Stimulated activated CD4-positive, alpha-beta T cell treated with anti-CD3 and anti-CD28 coated beads, Interleukin-1b, Interleukin-23, amount 100 ng/mL, for 1 hour (primary cell): ENCODE results near the gene SLC2A9.

Experiments used
- DNase-seq, 2 donors: peaks; one replicate each; pipeline ENCODE4 v3.0.0-alpha.2; 2020; ENCODE audit warnings: low read depth in 2 of 2

The SLC2A9 gene

DNA sequence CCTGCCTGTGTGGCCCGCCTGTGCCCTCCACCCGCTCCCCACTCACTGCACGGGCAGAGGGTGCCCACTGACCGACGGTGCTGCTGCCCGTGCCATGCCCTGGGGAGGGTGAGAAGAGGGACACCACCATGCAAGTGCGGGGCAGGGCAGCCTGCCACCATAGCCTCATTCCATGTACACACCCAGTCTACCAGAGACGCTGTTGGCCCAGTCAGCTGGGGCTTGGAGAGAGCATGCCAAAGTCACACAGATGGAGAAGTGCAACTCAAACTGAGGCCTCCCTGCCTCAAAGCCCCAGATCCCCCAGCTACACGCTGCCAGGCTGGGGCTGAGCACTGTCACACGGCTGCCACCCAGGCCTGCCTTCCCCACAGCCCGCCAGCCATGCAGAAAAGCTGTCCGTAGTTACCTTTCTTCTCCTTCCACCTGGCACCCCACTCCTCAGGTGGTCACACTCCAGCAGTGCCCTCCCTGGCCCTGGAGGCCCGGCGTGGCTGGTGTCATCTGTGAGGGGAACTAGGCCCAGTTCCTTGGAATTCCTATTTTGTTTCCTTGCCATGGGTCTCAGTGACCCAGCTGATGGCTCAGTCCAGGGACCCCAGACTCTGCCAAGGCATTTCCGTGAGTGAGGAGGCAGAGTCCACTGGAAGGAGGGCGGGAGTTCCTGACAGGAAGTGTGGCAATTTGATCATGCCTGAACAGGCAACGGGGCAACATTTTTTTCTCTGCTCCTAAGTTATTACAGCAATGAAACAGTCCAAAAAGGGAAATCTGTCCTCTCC, at the start of gene SLC2A9:
TSS of gene SLC2A9 (minus strand) at position 627 of the 782 bp plus-strand sequence. CDS start at position 559, 68 bp downstream.
- no peak for DNase-seq

DNA sequence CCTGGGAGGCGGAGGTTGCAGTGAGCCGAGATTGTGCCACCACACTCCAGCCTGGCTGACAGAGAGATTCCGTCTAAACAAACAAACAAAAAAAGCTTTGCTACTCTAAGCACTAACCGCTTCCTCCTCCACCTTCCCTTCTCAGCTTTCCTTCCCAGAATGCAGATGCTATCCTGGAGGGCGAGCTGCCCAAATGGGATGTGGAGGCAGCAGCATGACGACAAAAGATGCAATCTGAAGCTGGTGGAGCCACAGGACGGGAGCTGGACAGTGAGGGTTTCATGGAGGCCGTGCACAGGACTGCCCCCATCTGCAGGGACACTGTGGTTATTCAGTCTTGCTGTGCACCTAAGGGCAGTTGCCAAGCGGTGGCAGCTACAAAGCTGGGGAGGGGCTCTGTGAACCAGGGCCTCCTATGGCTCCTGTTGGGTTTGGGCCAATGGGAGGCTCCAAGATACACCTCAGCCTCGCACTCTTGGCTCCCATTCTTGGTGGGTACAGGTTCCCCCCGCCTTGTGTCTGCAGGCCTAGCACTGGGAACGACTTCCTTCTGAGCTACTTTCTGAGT, 47.9 kb upstream of the SLC2A9 start:
- DNase-seq, result no peak

DNA sequence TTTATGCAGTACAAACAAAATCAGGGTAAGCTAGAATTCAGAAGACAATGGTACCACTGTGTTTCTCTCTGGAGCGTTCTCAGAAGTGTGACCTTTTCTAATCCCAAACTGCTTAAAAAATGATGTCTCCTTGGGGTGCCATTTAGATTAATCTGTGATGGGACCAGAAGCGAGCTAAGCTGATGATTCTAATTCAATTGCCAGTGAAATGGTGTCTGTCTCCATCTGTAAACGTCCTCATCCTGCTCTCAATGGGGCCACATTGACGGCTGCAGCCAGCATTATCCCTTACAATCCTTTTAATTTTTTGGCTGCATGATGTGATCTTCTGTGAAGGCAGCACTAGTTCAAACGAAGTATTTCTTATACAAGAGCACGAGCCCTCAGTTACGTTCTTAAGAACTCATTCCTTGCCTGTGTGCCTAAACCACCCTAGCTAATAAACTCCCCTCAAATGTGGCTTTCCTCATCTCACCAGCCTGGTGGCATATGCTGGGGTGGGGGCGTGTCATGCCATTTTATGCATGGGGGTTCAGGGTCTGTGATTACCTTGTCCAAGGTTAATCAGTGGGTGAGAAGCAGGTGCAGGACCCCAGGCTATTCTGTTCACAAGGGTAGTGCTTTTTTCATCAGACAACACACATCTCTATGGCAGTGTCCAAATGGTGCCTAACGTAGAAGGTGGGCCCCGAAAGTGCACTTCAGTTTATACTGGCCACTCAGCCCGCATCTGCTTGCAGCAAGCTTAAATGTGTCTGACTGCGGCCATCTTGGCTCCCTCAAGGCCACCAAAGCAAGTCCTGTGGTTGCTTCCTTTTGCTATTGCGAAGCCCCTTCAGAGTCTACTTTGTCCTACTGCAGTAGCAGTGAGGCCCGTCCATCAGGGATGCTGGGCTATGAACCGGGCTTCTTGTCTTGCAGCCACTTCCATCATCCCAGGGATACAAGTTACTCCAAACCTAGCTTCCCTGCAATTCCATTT, 45.7 kb upstream of the SLC2A9 start:
- no peak for DNase-seq

DNA sequence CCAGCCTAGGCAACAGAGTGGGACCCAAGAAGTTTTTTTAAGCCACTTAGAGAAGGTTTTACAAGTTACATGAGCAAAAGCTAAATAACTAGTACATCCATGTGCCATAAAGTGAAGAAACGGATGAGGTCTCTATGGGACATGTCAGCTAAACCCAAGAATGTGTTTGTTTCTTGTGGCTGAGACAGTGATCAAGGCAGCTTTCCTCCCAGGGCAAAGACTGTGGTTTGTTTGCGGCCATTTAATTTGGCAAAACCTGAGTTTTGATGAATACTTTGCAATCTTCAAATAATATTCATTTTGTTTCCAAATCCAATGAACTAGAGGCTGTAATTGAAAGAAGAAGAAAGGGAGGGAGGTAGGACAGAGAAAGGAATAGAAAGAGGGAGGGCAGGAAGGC, 44.9 kb upstream of the SLC2A9 start:
- DNase-seq, result no peak

DNA sequence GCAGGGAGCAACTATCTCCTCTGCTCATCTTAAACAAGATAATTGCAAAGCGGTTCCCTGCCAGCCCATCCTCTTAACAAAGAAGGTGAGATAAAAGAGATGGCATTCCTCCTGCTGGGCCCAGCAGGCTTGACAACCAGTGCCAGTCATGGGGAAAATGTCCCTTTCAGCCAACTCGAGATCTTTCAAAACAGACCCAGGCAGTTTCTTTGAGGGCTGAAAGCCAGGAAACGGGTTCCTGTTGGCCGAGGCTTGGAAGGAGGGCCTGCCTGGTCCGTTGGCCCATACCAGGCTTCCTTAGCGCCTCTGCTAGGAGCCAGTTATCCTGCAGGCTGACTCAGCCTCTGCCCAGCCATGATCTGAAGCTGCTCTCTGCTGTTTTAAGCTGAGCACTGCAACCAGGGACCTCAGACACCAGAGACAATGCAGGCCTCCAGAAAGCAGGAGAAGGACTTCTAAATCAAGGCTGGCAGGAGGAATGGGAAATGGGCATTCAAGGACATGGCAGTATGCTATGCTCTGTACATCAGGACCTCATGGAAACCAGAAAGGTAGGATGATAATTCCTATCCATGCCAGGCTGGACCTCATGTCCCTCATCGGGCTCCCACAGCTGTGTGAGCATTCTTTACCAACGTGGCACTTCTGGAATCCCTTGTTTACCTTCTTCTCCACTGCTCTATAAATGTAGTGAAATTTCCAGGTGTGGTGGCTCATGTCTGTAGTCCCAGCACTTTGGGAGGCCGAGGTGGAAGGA, 42.4 kb upstream of the SLC2A9 start:
- no peak for DNase-seq

DNA sequence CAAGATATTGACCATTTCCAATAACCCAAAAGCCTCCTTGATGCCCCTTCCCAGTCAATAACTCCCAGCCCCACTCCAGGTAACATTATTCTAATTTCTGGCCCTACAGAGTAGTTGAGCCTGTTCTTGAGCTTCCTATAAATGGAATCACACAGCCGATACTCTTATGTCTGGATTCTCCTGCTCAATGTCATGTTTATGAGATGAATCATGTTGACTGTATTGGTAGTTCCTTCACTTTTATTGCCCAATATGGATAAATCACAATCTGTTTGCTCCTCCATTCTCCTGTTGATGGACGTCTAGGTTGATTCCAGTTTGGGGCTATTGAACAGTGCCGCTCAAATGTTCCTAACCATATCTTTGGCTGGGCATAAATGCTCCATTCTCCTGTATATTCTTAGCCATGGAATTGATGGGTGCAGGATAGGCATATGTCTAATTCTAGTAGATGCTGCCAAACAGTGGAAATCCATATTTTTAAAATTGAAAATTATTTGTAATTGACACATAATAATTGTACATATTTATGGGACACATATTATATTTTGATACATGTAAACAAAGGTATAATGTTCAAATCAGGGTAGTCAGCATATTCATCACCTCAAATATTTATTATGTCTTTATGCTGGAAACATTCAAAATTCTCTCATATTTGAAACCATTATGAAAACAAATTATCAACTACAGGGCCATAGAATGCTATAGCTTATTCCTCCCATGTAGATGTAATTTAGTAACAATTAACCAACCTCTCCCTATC, 40.5 kb upstream of the SLC2A9 start:
- no peak for DNase-seq

DNA sequence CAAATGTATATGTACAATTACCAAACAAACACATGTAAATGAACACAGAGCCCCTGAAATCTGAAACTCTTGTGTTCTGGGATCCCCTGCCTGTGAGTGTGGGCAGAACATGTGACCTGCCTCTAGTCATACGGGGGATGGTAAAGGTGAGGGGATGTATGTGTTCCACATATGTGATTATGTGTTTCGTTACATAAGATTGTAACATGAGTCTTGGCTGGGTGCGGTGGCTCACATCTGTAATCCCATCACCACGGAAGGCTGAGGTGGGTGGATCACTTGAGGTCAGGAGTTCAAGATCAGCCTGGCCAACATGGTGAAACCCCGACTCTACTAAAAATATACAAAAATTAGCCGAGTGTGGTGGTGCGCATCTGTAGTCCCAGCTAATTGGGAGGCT, 37.1 kb upstream of the SLC2A9 start:
- DNase-seq, result no peak

DNA sequence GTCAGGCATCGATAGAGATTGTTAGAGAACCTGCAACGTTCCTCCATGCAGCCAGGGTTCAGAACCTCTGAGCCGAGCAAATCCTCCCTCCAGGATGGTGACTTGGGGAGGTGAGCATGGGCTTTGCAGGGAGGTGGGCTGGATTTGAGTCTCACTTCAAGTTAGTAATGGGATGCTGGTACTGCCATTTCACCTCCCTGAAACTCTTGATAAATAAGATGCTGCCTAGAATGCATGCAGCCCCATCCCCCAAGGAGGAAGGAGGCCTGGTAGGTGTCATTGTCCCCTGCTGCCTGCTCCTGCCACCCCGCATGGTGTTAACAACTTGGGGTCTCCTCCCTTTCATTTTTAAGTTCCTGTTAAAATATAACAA, 35.7 kb upstream of the SLC2A9 start:
- DNase-seq, result no peak

DNA sequence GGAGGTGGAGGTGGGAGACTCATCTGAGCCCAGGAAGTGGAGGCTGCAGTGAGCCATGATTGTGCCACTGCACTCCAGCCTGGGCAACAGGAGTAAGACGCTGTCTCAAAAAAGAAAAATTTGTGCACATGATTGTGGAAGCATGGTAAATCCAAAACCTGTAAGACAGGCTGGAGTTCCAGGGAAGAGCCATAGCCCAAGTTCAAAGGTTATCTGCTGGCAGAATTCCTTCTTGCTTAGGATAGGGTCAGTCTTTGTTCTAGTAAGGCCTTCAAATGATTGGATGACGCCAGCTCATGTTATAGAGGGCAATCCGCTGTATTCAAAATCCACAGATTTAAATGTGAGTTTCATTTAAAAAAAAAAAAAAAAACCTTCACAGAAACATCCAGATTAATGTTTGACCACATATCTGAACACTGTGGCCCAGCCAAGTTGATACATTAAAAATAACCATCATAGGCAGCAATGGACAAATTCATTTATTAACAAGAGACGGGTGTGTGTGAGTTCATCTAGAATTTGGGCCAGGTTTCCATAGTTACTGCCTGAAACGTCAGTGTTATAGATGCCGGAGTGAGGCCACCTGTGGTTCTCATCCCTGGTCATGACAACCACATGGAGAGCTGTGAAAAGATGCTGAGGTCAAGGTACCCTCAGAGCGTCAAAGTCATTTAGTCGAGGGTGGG, 35.2 kb upstream of the SLC2A9 start:
- DNase-seq, result no peak

DNA sequence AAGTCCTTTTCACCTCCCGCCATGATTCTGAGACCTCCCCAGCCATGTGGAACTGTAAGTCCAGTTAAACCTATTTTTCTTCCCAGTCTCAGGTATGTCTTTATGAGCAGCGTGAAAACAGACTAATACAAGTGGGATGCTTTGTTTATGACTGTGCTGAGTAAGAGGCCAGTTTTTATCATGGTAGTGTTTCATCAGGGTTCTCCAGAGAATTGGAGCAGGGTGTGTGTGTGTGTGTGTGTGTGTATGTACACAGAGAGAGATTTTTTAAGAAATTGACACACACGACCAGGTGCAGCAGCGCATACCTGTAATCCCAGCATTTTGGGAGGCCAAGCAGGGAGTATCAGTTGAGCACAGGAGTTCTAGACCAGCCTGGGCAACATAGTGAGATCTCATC, 34.6 kb upstream of the SLC2A9 start:
- DNase-seq, result no peak

DNA sequence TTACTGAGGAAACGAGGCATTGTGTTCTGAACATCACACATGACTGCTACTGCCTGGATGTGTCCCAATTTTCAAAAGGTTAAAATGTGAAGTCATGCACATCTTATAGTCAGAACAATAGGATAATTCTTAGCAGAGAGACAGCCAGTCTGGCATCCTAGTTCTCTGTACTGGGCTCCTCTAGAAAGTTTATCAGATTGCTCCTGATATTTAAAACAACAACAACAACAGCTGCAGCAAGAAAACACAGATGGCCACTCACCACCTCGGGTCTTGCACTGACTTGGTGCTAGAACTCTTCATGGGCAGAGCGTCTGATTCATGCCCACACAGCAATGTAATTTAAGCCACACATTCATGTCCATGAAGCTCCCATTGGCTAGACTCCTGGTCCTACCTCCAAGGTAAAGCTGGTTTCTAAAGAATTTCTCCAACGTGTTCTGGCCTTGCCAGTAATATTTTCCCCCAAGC, 33.3 kb upstream of the SLC2A9 start:
- no peak for DNase-seq

DNA sequence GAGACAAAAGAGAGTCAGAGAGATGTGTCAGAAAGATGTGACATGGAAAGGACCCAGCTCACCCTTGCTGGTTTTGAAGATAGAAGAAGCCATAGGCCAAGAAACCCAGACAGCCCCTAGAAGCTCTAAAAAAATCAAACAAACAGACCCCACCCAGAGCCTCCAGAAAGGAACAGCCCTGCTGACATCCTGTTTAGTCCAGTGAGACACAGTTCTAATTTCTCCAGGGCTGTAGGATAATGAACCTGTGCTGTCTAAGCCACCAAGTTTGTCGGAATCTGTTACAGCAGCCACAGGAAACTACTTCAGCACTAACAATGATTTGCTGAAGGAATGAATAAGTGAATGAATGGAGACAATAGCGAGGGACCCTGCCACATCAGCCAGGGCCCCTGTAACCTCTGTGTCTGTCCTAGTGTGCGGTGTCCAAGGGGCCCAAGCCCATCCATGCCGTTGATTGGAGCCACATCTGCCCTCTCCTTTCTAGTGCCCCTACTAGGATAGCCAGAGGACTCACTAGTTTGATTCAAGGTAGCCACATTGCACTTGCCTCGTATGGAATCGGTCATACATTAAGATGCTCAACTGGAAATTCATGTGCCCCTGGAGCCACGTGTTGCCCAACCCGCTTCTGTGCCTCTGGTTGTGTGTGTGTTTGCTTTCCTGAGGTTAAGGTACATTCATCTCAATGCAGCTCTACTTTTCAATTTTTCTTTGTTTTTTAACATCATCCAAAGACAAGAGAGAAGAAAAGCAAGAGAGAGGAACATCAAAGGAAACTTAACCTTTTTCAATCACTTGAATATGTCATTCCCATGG, 32.5 kb upstream of the SLC2A9 start:
- DNase-seq, result no peak

DNA sequence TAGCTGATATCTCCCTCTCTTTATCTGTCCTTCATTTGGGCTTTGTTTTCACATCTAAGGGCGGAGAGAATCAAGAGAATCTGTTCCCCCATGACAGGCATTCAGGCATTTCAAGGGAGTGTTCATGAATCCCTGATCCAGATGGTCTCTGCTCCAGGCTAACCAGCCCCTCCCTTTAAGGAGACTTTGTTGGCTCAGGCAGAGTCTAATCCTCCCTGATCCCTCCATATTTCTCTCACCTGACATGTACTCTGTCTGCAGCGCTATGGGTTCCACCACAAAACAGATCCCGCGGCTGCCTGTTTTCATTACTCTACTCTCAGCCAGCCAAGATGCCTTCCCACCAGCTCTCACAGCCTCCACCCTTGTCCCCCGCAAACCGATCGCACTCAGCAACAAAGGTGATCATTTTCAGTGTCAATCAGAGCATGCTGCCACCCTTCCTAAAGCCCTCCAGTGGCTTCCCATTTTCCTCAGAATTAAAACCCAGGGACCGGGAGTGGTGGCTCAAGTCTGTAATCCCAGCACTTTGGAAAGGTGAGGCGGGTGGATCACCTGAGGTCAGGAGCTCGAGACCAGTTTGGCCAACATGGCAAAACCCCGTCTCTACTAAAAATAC, 30.3 kb upstream of the SLC2A9 start:
- DNase-seq, result no peak

DNA sequence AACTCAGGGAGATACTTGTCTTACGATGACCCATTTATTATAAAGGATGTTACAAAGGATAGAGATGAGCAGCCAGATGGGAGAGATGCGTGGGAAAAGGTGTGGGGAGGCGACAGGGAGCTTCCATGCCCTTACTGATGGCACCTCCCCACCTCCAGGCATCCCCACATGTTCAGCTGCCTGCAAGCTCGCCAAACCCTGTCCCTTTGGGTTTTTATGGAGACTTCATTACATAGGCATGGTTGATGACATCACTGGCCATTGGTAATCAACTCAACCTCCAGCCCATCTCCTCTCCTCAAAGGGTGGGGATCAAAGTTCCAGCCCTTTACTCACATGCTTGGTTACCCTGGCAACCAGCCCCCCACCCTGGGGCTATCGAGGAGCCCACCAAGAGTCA, 29.4 kb upstream of the SLC2A9 start:
- no peak for DNase-seq

DNA sequence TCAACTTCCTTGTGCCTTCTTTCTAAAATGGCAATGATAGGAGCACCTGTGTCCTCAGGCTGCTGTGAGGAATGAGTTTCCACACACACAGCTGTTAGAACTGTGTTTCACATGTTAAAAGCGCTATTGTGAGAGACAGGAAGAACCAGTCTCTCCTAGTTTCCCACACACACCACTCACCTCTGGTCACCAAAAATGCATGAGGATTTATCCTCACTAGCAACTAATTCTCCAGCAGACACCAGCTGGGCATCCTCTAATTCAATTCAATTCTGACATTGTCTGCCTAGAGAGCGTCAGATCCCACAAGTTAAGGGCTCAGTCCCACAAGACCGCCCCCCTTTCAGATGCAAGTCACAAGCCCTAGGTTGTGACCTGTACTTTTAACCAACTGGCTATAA, 29.0 kb upstream of the SLC2A9 start:
- no peak for DNase-seq

DNA sequence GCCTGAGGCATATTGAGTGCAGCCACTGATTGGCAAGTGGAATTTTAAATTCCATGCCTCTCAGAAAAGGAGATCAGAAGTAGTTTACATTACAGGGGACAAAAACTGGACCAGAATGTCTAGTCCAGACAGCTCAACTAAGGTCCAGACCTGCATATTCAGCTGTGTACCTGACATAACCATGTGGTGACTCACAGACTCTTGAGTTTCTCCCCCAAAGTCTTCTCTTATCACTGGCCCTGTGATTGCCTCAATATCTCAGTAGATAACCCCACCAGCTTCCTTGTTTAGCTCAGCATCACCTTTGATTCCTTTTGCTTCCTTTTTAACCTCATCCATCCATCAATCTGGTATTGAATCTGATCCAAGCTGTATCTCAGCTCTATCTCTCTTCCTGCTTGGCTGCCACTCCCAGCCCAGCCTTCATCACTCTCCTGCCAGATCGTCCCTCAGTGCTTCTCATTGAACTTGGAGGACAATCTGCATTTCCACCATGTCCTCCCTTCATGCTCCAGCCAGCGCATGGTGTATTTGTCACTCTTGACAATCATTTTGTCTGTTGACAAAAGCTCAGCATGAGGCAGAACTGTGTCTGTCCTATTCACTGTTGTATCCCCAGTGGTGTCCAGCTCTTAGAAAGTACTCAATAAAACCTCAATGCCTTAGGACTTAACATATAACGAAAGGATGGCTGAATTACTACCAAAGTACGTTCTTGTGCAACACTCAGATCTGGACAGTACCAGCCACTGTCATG, 27.8 kb upstream of the SLC2A9 start:
- no peak for DNase-seq

DNA sequence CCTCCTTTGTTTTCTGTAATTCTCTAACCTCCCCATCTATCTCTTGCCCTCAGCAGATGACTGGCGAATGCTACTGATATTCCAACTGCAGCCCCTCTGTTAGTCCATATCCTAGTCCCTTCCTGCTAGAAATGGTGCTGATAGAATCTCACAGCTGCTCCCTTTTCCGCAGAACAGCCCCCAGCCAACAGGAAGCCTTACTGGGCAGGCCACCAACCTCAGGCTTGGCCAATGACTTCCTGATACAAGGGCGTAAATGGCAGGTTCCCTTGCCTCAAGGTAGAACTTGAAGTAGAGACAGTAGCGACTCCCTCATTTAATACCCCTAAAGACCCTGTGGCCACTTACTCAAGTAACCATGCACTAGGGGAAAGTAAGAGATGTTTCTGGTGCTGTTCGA, 26.7 kb upstream of the SLC2A9 start:
- no peak for DNase-seq

DNA sequence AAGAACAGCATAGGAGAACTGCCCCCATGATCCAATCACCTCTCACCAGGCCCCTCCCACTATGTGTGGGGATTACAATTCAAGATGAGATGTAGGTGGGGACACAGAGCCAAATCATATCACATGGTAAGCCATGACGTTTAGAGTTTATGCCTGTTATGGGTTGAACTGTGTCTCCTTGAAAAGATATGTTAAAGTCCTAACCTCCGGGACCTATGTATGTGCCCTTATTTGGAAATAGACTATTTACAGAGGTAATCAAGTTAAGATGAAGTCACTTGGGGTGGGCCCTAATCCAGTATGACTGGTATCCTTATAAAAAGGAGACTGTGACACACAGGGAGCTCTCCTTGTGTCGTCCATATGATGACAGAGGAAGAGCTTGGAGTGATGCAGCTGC, 25.2 kb upstream of the SLC2A9 start:
- no peak for DNase-seq
